Measurements from ENCODE around the gene OPCML. TPM values are rescaled to one million over a fixed set of nuclear protein-coding genes. Genes with fewer than 3 reads are reported as not detected.

OPCML gene
- total and polyA plus RNA-seq, 4 donors, result under 0.01 to 0.01 TPM; not detected in 2

DNA sequence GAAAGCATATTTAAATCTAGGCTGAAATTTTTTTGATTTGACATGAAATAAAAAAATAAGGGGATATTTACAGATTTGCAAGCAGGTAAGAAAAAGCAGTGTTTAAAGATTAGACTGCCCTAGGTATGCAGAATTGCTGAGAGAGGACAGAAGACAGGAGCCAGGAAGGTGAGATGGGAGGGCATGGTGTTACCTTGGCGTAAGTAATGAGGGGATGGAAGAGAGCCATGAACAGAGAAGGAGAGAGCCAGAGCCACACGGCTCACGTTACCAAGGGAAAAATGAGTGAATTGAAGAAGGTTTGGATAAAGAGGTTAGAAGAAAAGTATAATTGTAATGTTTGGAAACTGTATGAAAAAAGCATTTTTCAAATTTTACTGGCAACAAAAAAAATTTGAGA lies 904.3 kb downstream of the OPCML start:
- no peak for DNase-seq (ENCODE audit: low spot score)
- H3K27me3 ChIP-seq (ENCODE audit: control insufficient read depth in 4 of 4, insufficient read depth in 4 of 4, low read length in 3 of 4), result no peaks in the 10 kb centered on the region
- no peaks in the 10 kb centered on the region for H3K9me3 ChIP-seq (ENCODE audit: control insufficient read depth in 4 of 4, low read length in 3 of 4)
- H3K4me3 ChIP-seq (ENCODE audit: low read depth in 1 of 3, low read length in 3 of 3), result no peak overlapping the region
- 87% methylated on average over 3 of the region's 3 CpGs for WGBS
- H3K4me1 ChIP-seq (ENCODE audit: control insufficient read depth in 4 of 4, insufficient read depth in 4 of 4, low read length in 3 of 4), result no peaks in the 10 kb centered on the region
- H3K27ac ChIP-seq (ENCODE audit: low read depth in 1 of 2, low read length in 2 of 2), result no peak overlapping the region
- H3K9ac ChIP-seq (ENCODE audit: low read depth in 1 of 2, low read length in 2 of 2), result no peak overlapping the region
- no peak for TF ChIP-seq RXRA (IDR thresholded peaks at IDR 0.05)
- TF ChIP-seq, protein P1, sequence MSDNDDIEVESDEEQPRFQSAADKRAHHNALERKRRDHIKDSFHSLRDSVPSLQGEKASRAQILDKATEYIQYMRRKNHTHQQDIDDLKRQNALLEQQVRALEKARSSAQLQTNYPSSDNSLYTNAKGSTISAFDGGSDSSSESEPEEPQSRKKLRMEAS (IDR thresholded peaks at IDR 0.05), result no peak
- TF ChIP-seq SP1 (IDR thresholded peaks at IDR 0.05), result no peak
- no peak for TF ChIP-seq NR2F2 (IDR thresholded peaks at IDR 0.05)
- no peak for TF ChIP-seq FOXA1 (IDR thresholded peaks at IDR 0.05)
- no peak for TF ChIP-seq HNF4A (conservative IDR thresholded peaks at IDR 0.05)
- no peak for TF ChIP-seq RAD21 (IDR thresholded peaks at IDR 0.05)
- TF ChIP-seq, protein P2, sequence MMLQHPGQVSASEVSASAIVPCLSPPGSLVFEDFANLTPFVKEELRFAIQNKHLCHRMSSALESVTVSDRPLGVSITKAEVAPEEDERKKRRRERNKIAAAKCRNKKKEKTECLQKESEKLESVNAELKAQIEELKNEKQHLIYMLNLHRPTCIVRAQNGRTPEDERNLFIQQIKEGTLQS (IDR thresholded peaks at IDR 0.05), result no peak
- TF ChIP-seq YY1 (IDR thresholded peaks at IDR 0.05), result no peak
- TF ChIP-seq HNF4G (IDR thresholded peaks at IDR 0.05), result no peak
- TF ChIP-seq EGR1 (IDR thresholded peaks at IDR 0.05; ENCODE audit: low read depth in 2 of 2), result no peak
- TF ChIP-seq, protein P3, sequence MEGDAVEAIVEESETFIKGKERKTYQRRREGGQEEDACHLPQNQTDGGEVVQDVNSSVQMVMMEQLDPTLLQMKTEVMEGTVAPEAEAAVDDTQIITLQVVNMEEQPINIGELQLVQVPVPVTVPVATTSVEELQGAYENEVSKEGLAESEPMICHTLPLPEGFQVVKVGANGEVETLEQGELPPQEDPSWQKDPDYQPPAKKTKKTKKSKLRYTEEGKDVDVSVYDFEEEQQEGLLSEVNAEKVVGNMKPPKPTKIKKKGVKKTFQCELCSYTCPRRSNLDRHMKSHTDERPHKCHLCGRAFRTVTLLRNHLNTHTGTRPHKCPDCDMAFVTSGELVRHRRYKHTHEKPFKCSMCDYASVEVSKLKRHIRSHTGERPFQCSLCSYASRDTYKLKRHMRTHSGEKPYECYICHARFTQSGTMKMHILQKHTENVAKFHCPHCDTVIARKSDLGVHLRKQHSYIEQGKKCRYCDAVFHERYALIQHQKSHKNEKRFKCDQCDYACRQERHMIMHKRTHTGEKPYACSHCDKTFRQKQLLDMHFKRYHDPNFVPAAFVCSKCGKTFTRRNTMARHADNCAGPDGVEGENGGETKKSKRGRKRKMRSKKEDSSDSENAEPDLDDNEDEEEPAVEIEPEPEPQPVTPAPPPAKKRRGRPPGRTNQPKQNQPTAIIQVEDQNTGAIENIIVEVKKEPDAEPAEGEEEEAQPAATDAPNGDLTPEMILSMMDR (IDR thresholded peaks at IDR 0.05; ENCODE audit: low read depth, low read length, missing input control), result no peak
- no peaks in the 10 kb centered on the region for H3K36me3 ChIP-seq (ENCODE audit: control insufficient read depth in 4 of 4, insufficient read depth in 3 of 4, low read depth in 1 of 4, low read length in 3 of 4)

DNA sequence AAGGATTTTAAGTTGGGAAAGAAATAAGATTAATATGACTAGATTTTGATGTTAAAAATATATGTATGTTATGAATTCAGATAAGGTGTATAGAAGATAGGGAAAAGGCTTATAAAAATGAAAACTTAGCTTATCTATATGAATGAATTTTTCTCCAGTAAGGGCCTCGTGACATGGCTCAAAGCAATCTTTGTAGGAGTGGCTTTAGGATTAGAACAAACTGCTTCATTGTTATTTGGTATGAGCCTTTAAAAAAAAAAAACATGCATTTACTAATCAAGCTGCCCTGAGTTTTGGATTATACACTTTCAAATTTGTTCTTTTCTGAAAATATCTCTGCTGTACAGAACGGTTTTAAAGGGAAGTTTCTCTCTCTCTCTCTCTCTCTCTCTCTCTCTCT lies 905.9 kb downstream of the OPCML start:
- Histone ChIP-seq H3K4me1 (ENCODE audit: control insufficient read depth in 4 of 4, insufficient read depth in 4 of 4, low read length in 3 of 4) (no peaks in the 10 kb centered on the region), H3K9me3 (ENCODE audit: control insufficient read depth in 4 of 4, low read length in 3 of 4) (no peaks in the 10 kb centered on the region), H3K9ac (ENCODE audit: low read depth in 1 of 2, low read length in 2 of 2) (no peak overlapping the region), H3K27ac (ENCODE audit: low read depth in 1 of 2, low read length in 2 of 2) (no peak overlapping the region), H3K36me3 (ENCODE audit: control insufficient read depth in 4 of 4, insufficient read depth in 3 of 4, low read depth in 1 of 4, low read length in 3 of 4) (no peaks in the 10 kb centered on the region), H3K4me3 (ENCODE audit: low read depth in 1 of 3, low read length in 3 of 3) (no peak overlapping the region), H3K27me3 (ENCODE audit: control insufficient read depth in 4 of 4, insufficient read depth in 4 of 4, low read length in 3 of 4) (no peaks in the 10 kb centered on the region)
- no peak for DNase-seq (ENCODE audit: low spot score)
- TF ChIP-seq FOXA1 (IDR thresholded peaks at IDR 0.05) (no peak), SP1 (IDR thresholded peaks at IDR 0.05) (no peak), FOXA2 (IDR thresholded peaks at IDR 0.05) (no peak), YY1 (IDR thresholded peaks at IDR 0.05) (no peak), TAF1 (conservative IDR thresholded peaks at IDR 0.05) (no peak), HNF4A (conservative IDR thresholded peaks at IDR 0.05) (no peak), HNF4G (IDR thresholded peaks at IDR 0.05) (no peak), GABPA (IDR thresholded peaks at IDR 0.05 in 1 of 2, conservative IDR thresholded peaks at IDR 0.05 in 1 of 2) (no peak), EGR1 (IDR thresholded peaks at IDR 0.05; ENCODE audit: low read depth in 2 of 2) (no peak), RAD21 (IDR thresholded peaks at IDR 0.05) (no peak), RXRA (IDR thresholded peaks at IDR 0.05) (no peak), NR2F2 (IDR thresholded peaks at IDR 0.05) (no peak)
- TF ChIP-seq, protein P3 (IDR thresholded peaks at IDR 0.05; ENCODE audit: low read depth, low read length, missing input control), result no peak
- TF ChIP-seq, protein P4, sequence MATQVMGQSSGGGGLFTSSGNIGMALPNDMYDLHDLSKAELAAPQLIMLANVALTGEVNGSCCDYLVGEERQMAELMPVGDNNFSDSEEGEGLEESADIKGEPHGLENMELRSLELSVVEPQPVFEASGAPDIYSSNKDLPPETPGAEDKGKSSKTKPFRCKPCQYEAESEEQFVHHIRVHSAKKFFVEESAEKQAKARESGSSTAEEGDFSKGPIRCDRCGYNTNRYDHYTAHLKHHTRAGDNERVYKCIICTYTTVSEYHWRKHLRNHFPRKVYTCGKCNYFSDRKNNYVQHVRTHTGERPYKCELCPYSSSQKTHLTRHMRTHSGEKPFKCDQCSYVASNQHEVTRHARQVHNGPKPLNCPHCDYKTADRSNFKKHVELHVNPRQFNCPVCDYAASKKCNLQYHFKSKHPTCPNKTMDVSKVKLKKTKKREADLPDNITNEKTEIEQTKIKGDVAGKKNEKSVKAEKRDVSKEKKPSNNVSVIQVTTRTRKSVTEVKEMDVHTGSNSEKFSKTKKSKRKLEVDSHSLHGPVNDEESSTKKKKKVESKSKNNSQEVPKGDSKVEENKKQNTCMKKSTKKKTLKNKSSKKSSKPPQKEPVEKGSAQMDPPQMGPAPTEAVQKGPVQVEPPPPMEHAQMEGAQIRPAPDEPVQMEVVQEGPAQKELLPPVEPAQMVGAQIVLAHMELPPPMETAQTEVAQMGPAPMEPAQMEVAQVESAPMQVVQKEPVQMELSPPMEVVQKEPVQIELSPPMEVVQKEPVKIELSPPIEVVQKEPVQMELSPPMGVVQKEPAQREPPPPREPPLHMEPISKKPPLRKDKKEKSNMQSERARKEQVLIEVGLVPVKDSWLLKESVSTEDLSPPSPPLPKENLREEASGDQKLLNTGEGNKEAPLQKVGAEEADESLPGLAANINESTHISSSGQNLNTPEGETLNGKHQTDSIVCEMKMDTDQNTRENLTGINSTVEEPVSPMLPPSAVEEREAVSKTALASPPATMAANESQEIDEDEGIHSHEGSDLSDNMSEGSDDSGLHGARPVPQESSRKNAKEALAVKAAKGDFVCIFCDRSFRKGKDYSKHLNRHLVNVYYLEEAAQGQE (IDR thresholded peaks at IDR 0.05), result no peak
- TF ChIP-seq, protein P2 (IDR thresholded peaks at IDR 0.05), result no peak
- TF ChIP-seq, protein P1 (IDR thresholded peaks at IDR 0.05), result no peak
- TF ChIP-seq, protein P5, sequence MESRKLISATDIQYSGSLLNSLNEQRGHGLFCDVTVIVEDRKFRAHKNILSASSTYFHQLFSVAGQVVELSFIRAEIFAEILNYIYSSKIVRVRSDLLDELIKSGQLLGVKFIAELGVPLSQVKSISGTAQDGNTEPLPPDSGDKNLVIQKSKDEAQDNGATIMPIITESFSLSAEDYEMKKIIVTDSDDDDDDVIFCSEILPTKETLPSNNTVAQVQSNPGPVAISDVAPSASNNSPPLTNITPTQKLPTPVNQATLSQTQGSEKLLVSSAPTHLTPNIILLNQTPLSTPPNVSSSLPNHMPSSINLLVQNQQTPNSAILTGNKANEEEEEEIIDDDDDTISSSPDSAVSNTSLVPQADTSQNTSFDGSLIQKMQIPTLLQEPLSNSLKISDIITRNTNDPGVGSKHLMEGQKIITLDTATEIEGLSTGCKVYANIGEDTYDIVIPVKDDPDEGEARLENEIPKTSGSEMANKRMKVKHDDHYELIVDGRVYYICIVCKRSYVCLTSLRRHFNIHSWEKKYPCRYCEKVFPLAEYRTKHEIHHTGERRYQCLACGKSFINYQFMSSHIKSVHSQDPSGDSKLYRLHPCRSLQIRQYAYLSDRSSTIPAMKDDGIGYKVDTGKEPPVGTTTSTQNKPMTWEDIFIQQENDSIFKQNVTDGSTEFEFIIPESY (IDR thresholded peaks at IDR 0.05), result no peak
- WGBS, result 61% methylated on average over 2 of the region's 2 CpGs
